Measurements from ENCODE around the gene PISD. TPM values are rescaled to one million over a fixed set of nuclear protein-coding genes. Genes with fewer than 3 reads are reported as not detected.

The PISD gene
- total RNA-seq, 4 donors from 2014 or later = 27.5 to 68.1 (median 61.4) TPM

DNA sequence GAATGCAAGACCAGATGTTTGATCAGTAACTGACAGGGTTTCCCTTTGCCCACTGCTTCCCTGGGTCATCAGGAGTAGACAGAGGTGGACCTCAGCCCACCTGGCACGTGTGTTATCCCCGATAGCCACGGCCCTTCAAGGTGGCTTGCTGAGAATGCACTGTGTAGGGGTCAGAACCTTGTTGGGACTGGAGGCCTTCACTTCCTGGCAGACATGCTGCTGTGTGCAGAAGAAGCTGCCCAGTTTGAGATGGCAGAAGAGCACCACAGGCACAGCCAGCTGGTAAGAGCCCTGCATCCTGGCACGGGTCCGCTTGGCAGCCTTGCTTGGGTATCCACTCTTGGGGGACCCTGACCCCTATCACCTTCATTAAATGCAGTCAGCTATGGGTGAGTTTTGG lies 83.8 kb downstream of the PISD start:
- H3K27ac ChIP-seq = no peak overlapping the region
- DNase-seq = no peak
- H3K9me3 ChIP-seq = no peaks in the 10 kb centered on the region
- TF ChIP-seq POLR2A (IDR thresholded peaks at IDR 0.05) = no peak
- TF ChIP-seq, protein P1, sequence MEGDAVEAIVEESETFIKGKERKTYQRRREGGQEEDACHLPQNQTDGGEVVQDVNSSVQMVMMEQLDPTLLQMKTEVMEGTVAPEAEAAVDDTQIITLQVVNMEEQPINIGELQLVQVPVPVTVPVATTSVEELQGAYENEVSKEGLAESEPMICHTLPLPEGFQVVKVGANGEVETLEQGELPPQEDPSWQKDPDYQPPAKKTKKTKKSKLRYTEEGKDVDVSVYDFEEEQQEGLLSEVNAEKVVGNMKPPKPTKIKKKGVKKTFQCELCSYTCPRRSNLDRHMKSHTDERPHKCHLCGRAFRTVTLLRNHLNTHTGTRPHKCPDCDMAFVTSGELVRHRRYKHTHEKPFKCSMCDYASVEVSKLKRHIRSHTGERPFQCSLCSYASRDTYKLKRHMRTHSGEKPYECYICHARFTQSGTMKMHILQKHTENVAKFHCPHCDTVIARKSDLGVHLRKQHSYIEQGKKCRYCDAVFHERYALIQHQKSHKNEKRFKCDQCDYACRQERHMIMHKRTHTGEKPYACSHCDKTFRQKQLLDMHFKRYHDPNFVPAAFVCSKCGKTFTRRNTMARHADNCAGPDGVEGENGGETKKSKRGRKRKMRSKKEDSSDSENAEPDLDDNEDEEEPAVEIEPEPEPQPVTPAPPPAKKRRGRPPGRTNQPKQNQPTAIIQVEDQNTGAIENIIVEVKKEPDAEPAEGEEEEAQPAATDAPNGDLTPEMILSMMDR (IDR thresholded peaks at IDR 0.05) = no peak
- no peaks in the 10 kb centered on the region for H3K27me3 ChIP-seq
- H3K4me3 ChIP-seq = no peak overlapping the region
- H3K4me1 ChIP-seq = no peaks in the 10 kb centered on the region
- H3K36me3 ChIP-seq = peaks cover 0 to 27% (median 0%) of the 10 kb centered on the region in 3 donors

DNA sequence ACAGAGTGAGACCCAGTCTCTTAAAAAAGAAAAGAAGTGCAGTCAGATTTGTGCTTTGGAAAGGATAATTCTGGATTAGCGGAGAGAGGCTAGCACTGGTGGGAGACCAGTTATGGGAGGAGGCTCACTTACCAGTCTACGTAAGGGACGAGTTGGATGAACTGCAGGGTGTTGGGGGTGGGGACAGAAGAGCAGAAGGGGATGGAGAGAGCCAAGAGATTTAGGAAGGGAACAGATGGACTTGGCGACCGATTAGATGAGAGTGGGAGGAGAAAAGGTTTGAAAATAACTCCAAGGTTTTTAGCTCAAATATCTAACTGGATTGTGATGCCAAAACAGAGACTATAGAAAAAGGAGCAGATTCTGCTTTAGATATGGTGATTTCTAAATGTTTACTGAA lies 84.3 kb downstream of the PISD start:
- DNase-seq = no peak
- TF ChIP-seq, protein P1 (IDR thresholded peaks at IDR 0.05) = no peak
- TF ChIP-seq POLR2A (IDR thresholded peaks at IDR 0.05) = no peak
- no peaks in the 10 kb centered on the region for H3K9me3 ChIP-seq
- H3K4me1 ChIP-seq = no peaks in the 10 kb centered on the region
- H3K27ac ChIP-seq = no peak overlapping the region
- no peak overlapping the region for H3K4me3 ChIP-seq
- peaks cover 0 to 31% (median 0%) of the 10 kb centered on the region in 3 donors for H3K36me3 ChIP-seq
- no peaks in the 10 kb centered on the region for H3K27me3 ChIP-seq

DNA sequence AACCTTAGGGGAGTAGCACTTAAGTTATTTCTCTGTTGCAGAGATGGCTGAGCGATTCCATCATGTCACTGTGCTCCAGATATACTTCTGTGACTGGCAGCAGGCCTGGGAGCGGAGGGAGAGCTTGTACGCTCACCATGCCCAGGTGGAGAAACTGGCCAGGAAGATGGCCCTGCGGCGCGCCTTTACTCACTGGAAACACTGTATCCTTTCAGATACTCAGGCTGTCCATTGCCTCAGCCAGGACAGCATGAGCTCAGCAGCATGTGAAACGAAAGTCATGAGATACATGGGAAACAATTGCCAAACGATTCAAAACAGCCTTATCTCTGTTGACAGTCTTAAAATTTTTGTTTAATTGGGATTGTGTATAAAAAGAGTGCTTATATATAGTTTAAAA lies 86.8 kb downstream of the PISD start:
- no peak overlapping the region for H3K27ac ChIP-seq
- H3K27me3 ChIP-seq = no peaks in the 10 kb centered on the region
- H3K4me3 ChIP-seq = no peak overlapping the region
- H3K9me3 ChIP-seq = no peaks in the 10 kb centered on the region
- peaks cover 0 to 31% (median 0%) of the 10 kb centered on the region in 3 donors for H3K36me3 ChIP-seq
- no peak for DNase-seq
- no peak for TF ChIP-seq POLR2A (IDR thresholded peaks at IDR 0.05)
- TF ChIP-seq, protein P1 (IDR thresholded peaks at IDR 0.05) = no peak
- H3K4me1 ChIP-seq = no peaks in the 10 kb centered on the region

DNA sequence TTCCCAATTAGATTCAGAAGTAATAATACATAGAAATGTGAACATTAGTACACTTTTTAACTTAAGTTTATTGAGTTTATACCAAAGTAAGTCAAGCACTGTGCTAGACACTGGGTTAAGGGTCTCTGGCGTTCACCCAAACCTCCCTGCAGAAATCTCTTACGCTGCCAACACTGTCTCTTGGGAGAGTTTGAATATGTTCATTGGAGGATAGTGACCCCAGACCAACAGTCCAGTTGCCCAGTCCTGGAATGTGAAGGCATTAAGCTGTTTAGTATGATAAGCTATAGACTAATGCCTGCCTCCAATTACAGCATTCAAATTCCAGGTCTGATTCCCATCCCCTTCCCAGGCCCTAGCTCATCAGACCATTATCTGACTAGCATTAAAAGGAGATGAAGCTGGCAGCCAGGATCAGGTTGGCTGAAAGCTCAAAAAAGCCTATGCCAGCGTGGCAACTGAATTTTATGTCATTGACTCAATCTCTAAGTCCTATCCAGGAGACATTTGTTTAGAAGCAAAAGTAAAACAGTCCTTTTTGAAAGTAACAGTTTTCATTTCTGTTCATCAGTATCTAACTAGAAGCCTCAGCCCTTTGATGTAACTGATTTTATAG lies 87.9 kb downstream of the PISD start:
- Histone ChIP-seq H3K27ac (no peak overlapping the region), H3K4me3 (no peak overlapping the region), H3K4me1 (no peaks in the 10 kb centered on the region), H3K27me3 (no peaks in the 10 kb centered on the region), H3K9me3 (no peaks in the 10 kb centered on the region), H3K36me3 (peaks cover 0 to 31% (median 0%) of the 10 kb centered on the region in 3 donors)
- DNase-seq = no peak
- no peak for TF ChIP-seq POLR2A (IDR thresholded peaks at IDR 0.05)
- TF ChIP-seq, protein P1 (IDR thresholded peaks at IDR 0.05) = no peak

DNA sequence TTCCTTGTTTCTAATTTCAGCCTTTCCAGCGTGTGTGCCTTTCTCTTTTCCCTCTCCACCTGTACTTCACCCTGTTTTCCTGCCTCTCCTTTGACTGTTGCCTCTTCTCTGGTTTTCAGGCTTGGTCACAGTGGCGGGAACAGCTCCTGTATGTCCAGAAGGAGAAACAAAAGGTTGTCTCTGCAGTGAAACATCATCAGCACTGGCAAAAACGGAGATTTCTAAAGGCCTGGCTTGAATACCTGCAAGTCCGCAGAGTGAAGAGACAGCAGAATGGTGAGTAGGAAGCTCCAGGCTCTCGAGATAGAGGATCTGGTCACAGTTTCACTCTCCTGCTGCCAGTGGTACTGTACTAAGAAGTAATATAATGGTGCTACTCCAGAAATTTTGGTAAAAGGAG lies 89.1 kb downstream of the PISD start:
- H3K36me3 ChIP-seq = peaks cover 0 to 31% (median 0%) of the 10 kb centered on the region in 3 donors
- TF ChIP-seq POLR2A (IDR thresholded peaks at IDR 0.05) = no peak
- TF ChIP-seq, protein P1 (IDR thresholded peaks at IDR 0.05) = no peak
- H3K4me3 ChIP-seq = no peak overlapping the region
- no peak overlapping the region for H3K27ac ChIP-seq
- no peaks in the 10 kb centered on the region for H3K9me3 ChIP-seq
- no peaks in the 10 kb centered on the region for H3K4me1 ChIP-seq
- DNase-seq = no peak
- H3K27me3 ChIP-seq = no peaks in the 10 kb centered on the region

Data from Peyer's patch (tissue), 4 donors.